ENCODE measurements around the gene TUBA8.

TUBA8 gene

GRCh38 chr22:18088825-18089568 is 21.6 kb upstream of the TUBA8 start:
- no peak for TF ChIP-seq CTCF (IDR thresholded peaks at IDR 0.05)
- no peak overlapping the region for H3K27ac ChIP-seq
- H3K4me3 ChIP-seq = no peak overlapping the region
- no peak for DNase-seq (ENCODE audit: low spot score)

GRCh38 chr22:18090286-18090685 is 20.3 kb upstream of the TUBA8 start:
- no peak overlapping the region for H3K27ac ChIP-seq
- H3K4me3 ChIP-seq = no peak overlapping the region
- no peak for DNase-seq (ENCODE audit: low spot score)
- no peak for TF ChIP-seq CTCF (IDR thresholded peaks at IDR 0.05)

- no peak for DNase-seq (ENCODE audit: low spot score)
- TF ChIP-seq CTCF (IDR thresholded peaks at IDR 0.05) = no peak
- Histone ChIP-seq H3K27ac (peak overlapping the region; percentile 85 to 98), H3K4me3 (peak overlapping the region; percentile 69)
These were observed 19.1 kb upstream of the TUBA8 start for GRCh38 chr22:18091478-18091877.

- H3K4me3 ChIP-seq = peak overlapping the region; percentile 69
- TF ChIP-seq CTCF (IDR thresholded peaks at IDR 0.05) = no peak
These were observed 18.6 kb upstream of the TUBA8 start for GRCh38 chr22:18091916-18092526.

GRCh38 chr22:18093661-18094060 is 16.9 kb upstream of the TUBA8 start:
- H3K4me3 ChIP-seq = no peak overlapping the region
- no peak overlapping the region for H3K27ac ChIP-seq
- no peak for DNase-seq (ENCODE audit: low spot score)
- no peak for TF ChIP-seq CTCF (IDR thresholded peaks at IDR 0.05)

More at GRCh38 chr22:18091916-18092526, 18.6 kb upstream of the TUBA8 start:
- H3K27ac ChIP-seq = peak overlapping the region; percentile 85 to 98
- DNase-seq (ENCODE audit: low spot score) = no peak

GRCh38 chr22:18095101-18095805 is 15.4 kb upstream of the TUBA8 start:
- no peak for TF ChIP-seq CTCF (IDR thresholded peaks at IDR 0.05)
- H3K4me3 ChIP-seq = no peak overlapping the region
- DNase-seq (ENCODE audit: low spot score) = no peak
- no peak overlapping the region for H3K27ac ChIP-seq

Data from coronary artery (tissue), 2 donors.